ENCODE results near the gene SPSB2.

- TF ChIP-seq CTCF (IDR thresholded peaks at IDR 0.05) (no peak), SMC3 (IDR thresholded peaks at IDR 0.05; ENCODE audit: low read depth, low read length) (no peak), ELF1 (IDR thresholded peaks at IDR 0.05) (no peak), IRF3 (IDR thresholded peaks at IDR 0.05; ENCODE audit: low read depth, low read length) (no peak), MAX (IDR thresholded peaks at IDR 0.05; ENCODE audit: low read depth) (no peak), GABPA (IDR thresholded peaks at IDR 0.05; ENCODE audit: low read depth) (no peak), MXI1 (IDR thresholded peaks at IDR 0.05; ENCODE audit: low read depth, low read length) (no peak), RAD21 (IDR thresholded peaks at IDR 0.05; ENCODE audit: low read length) (no peak), RFX5 (IDR thresholded peaks at IDR 0.05; ENCODE audit: low read length) (no peak), REST (IDR thresholded peaks at IDR 0.05; ENCODE audit: low read depth, low read length) (no peak), YY1 (IDR thresholded peaks at IDR 0.05; ENCODE audit: low read depth) (no peak), EP300 (IDR thresholded peaks at IDR 0.05; ENCODE audit: borderline replicate concordance in 1 of 2, low read depth in 1 of 2, low read length in 1 of 2) (no peak), EZH2phosphoT487 (IDR thresholded peaks at IDR 0.05; ENCODE audit: borderline replicate concordance, low read depth) (no peak)
Measured at GRCh38 chr12:6830999-6831398, 42.1 kb downstream of the SPSB2 start.

Measured in SK-N-SH (cell line).